ENCODE results near the gene ZNF398.
"Not testable (repeated sequence)": the region's sequence is repeated elsewhere in the genome, so short reads cannot be mapped to it uniquely, and the experiment has no call there.

ZNF398 gene

DNA sequence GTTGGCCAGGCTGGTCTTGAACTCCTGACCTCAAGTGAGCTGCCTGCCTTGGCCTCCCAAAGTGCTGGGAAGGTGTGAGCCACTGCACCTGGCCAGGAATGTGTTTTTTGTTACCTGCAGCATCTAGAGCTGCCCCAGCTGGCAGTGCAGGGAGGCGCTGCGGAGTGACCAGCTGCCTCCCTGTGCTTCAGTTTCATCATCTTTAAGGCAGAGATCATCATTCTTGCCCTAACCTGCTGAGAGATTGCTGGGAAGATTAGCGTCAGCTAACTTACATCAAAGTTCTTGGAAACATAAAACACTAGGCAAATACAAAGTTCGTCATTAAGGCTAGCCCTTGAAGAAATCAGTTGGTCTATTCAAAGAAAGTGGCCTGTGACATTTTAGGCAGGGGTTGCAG lies 50.4 kb downstream of the ZNF398 start:
- DNase-seq (ENCODE audit: low read depth), result no peak

DNA sequence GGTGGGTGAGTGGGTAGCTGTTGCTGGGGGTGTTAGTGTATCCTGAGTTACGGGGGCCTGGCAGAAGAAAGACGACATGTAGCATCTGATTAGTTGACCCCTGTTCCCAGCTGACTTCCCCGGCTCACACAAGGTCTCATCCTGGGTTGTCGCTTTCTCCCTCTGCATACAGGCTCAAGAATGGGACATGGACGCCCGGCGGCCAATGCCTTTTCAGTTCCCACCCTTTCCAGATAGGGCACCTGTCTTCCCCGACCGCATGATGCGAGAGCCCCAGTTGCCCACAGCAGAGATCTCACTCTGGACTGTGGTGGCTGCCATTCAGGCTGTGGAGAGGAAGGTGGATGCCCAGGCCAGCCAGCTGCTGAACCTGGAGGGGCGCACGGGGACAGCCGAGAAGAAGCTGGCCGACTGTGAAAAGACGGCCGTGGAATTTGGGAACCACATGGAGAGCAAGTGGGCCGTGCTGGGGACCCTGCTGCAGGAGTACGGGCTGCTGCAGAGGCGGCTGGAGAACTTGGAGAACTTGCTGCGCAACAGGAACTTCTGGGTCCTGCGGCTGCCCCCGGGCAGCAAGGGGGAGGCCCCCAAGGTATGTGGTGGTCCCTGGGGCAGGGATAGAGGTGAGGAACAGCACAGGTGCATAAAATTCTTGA lies 51.0 kb downstream of the ZNF398 start:
- DNase-seq (ENCODE audit: low read depth), result no peak

DNA sequence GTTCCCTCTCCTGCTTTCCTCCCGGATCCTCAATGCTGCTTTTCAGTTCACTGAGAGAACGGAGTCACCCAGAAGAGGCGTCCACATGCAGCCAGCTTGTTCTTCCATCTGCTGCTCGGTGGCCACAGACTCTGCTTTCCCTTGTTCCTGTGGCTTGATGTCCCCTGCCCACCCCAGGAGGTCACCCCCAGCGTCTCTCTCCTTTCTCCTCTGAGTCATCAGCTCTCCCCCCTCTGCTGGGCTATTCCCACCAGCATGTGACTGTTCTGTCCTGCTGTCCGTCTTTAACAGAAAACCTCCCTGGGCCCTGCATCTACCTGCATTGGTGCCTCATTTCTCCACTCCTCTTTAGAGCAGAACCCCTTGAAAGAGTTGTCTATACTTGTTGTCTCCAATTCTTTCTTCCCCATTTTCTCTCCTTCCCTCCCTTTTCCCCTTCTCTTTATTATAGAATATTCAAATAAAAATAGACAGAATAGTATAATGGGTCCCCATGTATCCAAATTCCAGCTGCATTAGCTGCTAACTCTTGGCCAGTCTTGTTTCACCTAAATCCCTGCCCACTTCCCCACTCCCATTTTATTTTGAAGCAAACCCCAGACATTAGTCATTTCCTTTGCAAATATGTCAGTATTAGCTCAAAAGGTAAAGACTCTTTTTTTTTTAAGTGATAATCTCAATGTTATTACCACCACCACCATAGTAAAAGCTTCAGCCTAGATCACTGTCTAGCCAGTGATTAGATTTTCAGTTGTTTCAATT lies 52.2 kb downstream of the ZNF398 start:
- no peak for DNase-seq (ENCODE audit: low read depth)

DNA sequence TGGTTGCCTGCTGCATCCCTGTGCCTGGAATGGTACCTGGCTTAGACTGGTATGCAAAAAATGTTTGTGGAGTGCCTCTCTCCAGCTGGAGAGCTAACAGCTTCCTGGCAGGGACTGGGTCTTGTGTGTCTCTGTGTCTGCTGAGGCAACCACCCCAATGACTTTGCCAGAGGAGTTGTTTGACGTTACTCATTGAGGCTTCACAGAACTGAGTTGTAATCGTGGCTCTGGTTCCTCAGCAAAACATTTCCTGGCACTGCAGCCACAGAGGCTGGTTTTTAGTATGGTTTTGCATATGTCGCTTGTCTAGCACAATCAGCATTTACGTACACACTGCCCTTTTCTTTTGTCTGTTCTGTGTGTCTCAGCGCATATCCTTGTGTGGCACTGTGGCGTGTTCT lies 55.6 kb downstream of the ZNF398 start:
- DNase-seq (ENCODE audit: low read depth), result no peak

DNA sequence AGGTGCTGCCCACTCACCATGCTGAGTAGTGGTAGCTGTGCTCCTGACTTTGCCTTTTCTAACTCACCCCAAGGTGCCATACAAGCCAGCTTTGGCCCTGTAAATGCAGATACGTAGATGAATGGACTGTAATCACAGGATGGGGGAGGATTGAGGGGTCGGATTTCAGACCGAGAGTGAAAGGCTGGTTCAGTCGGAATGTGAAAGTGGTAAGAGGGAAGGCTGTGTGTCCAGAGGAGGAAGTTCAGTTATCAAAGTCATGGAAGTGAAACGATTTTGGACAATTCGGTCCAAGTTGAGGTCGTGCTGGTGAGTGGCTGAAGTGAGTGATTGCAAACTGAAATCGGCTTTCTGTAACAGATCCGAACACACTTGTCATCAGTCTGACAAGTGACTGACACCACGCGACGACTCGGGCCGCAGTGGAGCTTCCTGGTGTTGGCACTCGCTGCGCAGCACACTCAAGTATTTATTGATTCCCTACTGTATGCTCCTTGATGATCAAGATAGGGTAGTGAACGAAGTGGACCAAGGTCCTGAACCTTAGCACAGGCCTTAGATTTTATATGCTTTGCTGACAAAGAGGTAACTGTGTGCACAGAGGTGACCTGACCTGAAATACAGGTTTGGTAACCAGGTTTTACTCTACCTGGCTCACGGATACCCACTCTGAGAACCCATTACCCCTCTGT lies 58.6 kb downstream of the ZNF398 start:
- DNase-seq (ENCODE audit: low read depth), result no peak

DNA sequence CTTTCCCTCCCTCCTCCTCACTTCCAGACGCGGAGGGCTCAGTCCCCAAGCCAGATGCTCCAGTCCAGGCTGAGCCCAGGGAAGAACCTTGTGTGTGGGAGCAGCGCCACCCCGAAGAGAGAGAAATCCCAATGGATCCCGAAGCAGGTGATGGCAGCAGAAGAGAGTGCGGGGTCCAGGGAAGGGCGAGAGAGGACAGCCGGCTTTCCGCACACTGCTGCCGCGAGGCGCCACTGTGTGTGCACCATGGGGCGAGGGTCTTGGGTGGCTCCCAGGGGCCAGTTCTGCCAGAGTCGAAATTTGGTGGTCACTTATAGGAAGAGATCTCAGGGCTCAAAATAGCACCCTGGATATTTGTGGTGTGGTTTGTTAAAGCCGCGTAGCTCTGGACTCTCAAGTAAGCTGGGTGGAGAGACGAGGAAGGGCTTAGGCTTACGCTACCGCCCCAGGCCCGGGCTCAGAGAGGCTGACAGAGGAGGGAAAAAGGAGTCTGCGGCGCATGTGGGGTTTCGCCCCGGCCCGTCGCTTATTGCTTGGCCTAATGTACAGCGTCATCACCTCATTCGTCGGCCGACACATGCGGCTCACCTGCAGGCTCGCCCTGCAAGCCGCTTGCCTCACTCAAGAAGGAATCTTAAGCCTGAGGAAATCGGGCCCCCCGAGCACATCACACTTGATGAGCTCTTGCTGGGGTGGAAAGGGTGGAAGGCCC lies 60.2 kb downstream of the ZNF398 start:
- DNase-seq (ENCODE audit: low read depth), result no peak

DNA sequence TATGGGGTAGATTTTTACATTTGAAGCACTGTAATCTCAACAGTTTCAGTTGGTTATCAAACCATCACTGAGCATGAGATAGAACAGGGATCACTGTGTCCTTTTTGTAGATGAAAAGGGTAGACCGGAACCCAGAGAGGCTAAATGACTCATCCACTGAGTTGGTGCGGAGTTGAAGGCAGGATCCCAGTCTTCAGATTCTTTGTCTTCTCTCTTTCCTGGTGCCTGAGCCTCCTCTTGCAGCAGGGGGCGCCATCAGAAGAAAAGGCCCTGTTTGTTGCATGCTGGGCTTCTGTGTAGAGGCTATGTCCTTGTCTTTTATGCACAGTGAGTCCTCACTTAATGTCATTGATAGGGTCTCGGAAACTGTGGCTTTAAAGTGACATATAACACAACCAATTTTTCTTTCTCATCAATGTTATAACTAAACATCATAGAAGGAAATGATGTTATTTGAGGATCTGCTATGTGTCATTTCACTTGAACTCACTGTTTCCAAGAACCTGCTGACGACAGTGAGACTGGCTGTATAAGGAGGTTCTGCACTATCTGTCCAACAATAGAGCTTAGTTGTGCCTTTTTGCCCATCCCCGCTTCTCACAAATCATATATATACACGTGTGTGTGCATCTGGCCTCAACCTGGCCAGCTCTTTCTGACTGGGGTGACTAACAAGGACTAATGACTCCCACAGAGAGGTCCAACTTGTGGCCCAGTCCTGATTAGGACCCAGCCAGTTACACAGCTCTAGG lies 62.4 kb downstream of the ZNF398 start:
- DNase-seq (ENCODE audit: low read depth), result no peak

DNA sequence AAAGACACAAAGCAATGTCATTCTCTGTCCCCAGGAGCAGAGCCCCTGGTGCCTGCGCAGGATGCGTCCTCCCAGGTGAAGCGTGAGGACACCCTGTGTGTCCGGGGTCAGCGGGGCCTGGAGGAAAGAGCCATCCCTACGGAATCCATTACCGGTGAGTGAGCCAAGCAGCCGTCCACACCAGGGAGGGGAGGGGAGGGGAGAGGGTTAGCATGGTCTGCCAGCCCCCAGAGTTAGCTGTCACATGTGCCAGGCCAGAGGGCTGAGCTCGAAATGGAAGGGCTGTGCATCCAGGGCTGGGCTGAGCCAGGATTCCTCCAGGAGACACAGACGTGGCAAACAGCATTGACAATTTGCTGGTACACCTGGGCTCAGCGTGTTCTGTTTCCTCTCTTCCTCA lies 63.3 kb downstream of the ZNF398 start:
- DNase-seq (ENCODE audit: low read depth), result no peak

DNA sequence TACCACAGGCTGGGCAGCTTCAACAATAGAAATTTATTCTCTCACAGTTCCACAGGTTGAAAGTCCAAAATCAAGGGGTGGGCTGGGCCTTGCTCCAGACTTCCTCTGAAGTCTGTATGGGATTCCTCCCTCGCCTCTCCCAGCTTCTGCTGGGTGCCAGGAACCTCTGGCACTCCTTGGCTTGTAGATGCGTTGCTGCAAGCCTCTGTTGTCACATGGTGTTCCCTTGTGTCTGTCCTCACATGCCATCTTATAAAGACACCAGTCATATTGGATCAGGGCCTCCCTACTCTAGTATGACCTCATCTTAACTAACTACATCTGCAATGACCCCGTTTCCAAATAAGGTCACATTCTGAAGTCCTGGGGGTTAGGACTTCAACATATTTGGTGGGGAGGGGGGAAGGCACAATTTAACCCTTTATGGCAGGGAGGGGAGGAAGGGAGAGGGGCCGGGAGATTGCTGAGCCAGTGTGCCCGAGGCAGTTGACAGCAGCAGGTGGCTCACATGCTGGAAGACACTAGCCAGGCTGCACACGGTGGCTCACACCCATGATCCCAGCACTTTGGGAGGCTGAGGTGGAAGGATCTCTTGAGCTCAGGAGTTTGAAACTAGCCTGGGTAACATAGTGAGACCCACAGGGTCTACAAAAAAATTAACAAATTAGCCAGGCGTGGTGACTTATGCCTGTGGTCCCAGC lies 66.9 kb downstream of the ZNF398 start:
- DNase-seq (ENCODE audit: low read depth), result no peak

DNA sequence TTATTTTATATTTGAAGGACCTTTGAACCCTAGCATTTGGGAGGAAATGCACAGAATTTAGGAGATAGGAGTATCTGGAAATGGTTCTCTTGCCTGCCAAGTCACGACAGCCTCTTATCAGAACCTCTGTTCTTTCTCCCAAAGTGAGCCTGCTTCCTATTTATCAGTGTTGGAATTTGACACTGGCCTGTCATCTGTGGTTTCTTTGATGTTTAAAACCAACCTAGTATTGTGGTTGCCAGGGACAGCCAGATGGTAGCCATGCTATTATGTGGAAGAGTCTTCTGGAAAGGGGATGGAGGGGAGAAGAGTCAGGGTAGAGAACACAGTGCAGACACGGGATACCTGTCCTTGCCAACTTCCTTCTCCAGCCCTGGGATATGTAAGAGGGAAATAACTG lies 69.1 kb downstream of the ZNF398 start:
- no peak for DNase-seq (ENCODE audit: low read depth)

DNA sequence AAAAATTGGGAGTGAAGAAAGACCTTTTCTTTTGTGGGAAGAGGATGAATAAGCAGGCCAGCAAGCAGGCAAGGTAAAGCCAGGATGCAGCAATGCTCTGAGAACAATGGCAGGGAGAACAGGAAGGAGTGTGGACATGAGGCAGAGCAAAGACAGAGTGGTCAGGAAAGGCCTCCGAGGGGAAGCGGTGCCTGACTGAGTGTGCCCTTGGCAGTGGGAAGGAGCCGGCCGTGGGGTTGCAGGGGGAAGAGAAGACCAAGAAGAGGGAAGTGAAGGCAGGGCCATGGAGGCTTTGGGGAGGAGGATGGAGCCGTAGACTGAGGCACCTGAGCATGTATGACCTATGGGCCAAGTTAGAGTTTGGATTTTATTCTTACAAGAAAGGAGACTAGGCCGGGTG lies 70.3 kb downstream of the ZNF398 start:
- DNase-seq (ENCODE audit: low read depth), result no peak

DNA sequence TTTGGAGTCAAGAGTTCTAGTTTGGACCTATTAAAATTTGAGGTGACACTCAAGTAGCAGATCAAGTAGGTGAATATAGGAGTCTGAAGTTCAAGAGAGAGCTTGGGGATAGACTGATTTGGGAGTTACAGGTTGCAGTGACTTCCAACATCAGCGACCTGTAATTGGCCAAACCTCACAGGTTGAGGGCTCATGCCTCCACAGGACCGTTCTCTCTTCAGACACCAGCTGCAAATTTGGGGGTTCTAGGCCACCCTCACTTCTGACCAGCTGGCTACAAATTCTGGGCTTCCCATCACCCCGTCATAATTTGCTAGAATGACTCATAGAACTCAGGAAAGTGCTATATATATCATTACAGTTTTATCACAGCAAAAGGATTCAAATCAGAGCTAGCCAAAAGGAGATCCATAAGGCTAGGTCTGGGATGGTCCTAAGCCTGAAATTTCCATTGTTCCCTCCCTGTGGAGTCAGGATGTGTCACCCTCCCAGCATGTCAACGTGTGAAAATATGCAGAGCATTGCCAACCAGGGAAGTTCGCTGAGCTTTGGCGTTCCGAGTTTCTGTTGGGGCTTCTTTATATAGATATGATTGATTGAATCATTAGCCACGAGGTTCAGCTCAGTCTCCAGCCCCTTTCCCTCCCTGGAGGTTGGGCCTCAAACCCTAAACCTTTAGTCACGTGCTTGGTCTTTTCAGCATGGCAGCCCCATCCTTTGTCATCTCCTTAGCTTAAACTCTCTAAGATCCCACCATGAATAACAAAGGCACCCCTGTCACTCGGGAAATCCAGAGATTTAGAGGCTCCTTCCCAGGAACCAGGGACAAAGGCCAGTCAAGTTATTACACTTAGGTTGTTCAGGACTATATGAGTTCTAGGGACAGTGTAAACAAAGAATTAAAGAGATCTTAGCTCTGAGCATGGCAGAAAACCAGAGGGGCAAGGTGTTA lies 71.5 kb downstream of the ZNF398 start:
- DNase-seq (ENCODE audit: low read depth), result no peak

DNA sequence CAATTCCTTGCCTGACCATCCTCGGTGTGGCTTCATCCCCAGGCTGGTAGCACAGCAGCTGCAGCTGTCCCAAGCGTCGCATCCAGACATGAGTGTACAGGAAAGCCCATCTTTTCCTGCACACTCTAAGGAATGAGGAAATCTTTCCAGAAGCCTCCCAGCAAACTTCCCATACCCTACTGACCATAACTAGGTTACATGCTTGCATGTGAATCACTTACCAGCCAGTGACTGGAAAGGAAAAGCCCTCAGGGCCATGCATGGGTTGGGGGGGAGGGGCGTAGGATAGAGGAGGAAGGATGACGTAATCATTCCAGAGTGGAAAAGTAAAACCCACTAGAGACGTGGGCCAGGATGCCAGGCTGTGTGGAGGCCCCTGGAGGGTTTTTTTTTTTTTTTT lies 73.3 kb downstream of the ZNF398 start:
- no peak for DNase-seq (ENCODE audit: low read depth)

DNA sequence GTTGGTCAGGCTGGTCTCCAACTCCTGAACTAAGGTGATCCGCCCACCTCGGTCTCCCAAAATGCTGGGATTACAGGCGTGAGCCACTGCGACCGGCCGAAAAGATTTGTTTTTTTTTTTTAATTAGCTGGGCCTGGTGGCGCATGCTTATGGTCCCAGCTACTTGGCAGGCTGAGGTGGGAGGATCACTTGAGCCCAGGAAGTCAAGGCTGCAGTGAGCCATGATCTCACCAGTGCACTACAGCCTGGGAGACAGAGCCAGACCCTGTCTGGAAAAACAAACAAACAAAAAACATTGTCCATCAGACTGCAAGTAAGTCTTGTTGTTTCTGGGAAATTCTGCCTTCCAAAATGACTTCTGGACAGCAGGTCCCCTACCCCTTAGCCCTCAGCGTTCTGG lies 75.9 kb downstream of the ZNF398 start:
- no peak for DNase-seq (ENCODE audit: low read depth)

DNA sequence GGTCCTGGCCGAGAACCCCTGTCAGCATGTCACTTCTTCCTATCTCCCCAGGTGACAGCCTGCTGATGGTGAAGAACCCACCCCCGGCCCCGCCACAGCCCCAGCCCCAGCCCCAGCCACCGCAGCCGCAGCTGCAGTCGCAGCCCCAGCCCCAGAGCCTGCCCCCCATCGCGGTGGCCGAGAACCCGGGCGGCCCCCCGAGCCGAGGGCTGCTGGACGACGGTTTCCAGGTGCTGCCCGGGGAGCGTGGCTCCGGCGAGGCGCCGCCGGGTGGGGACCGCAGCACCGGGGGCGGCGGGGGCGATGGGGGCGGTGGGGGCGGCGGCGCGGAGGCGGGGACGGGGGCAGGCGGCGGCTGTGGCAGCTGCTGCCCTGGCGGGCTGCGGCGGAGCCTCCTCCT lies 76.5 kb downstream of the ZNF398 start:
- DNase-seq (ENCODE audit: low read depth), result no peak

DNA sequence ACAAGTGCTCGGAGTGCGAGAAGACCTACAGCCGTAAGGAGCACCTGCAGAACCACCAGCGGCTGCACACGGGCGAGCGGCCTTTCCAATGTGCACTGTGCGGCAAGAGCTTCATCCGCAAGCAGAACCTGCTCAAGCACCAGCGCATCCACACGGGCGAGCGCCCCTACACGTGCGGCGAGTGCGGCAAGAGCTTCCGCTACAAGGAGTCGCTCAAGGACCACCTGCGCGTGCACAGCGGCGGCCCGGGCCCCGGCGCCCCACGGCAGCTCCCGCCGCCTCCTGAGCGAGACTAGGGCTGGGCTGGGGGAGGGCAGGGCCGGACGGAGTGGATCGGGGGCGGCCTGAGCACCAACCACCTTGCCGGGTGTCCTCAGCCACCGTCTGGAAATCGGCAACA lies 77.1 kb downstream of the ZNF398 start:
- DNase-seq (ENCODE audit: low read depth), result no peak

DNA sequence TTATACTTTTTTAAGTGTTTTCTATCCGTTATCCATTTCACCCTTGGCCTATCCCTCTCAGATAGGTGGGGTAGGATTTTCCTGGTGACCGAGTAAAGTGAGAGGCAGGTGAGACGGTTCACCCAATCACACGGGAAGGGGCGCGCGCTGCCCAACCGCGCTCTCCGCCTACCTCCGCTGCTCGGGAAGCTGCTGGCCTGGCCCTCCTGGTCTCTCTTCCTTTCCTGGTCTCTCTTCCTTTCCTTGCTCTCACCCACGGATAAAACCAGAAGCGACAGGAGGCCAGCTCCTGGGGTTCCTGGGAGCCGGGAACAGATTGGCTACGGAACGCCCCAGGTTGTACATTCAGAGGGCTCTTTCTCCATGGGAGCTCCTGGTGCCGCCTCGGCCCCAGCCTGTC lies 77.9 kb downstream of the ZNF398 start:
- DNase-seq (ENCODE audit: low read depth), result no peak

DNA sequence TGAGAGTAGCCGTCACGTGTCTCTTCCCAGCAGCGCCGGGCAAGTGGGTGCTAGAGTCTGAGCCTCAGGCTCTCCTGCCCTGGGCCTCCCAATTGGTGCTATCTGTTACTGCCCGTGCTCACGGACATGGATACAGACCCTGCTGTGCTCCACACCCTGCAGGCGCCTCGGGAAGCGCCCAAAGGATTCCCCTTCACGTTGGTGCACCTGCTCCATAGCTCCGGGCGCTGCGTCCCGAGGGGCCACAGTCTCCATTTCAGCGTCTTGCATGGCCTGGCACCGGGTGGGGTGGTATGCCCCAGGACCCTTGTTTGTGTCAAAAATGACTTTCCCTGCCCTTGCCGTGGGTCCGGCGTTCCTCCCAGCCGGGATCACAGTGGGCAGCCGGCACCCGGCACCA lies 78.4 kb downstream of the ZNF398 start:
- DNase-seq (ENCODE audit: low read depth), result no peak

DNA sequence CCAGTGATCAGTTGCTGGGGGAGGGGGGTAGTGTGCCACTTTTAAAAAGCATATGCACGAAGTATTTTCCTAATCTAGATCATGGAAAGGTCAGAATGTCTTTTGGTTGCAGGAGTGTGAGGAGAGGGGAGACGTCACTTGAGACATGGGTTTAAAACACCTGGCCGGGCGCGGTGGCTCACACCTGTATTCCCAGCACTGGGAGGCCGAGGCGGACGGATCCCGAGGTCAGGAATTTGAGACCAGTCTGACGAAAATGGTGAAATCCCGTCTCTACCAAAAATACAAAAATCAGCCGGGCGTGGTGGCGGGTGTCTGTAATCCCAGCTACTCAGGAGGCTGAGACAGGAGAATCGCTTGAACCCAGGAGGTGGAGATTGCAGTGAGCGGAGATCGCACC lies 79.1 kb downstream of the ZNF398 start:
- not testable (repeated sequence) for DNase-seq (ENCODE audit: low read depth)

DNA sequence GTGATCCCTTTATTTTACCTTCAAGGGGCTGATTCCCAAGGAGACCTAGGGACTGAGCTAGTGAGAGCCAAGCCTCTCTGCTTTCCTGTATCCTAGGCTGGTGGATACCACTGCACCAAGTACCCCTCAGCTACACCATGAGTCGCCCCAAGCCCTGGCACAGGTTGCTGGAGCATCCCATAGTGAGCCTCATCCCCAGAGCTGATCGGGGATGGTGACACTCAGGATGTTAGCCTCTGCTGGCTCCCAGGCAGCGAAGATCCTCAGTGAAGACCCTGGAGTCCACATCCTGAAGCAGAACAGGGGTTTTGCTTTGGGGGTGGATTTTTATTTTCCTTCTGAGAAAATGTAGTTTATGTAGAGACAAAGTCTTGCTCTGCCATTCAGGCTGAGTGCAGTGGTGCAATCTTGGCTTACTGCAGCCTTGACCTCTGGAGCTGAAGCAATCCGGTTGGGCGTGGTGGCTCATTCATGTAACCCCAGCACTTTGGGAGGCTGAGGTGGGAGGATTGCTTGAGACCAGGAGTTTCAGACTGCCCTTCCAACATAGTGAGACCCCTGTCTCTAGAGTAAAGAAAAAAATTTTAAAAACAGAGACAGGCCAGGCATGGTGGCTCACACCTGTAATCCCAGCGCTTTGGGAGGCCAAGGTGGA lies 79.7 kb downstream of the ZNF398 start:
- DNase-seq (ENCODE audit: low read depth), result no peak
